Muscle layer of colon (tissue), 2 donors: ENCODE measurements around the gene SRPK2.

Experiments
- H3K27ac ChIP-seq: one replicate; pipeline ENCODE4 v1.7.0; 2013; ENCODE audit warnings: low read depth, mild to moderate bottlenecking, low read length, moderate library complexity
- H3K27me3 ChIP-seq, 2 donors: one replicate each; pipeline ENCODE4 v1.7.0; 2013; ENCODE audit warnings: low read length in 2 of 2, mild to moderate bottlenecking in 2 of 2; ENCODE audit not compliant: insufficient read depth in 2 of 2, control insufficient read depth in 1 of 2
- H3K36me3 ChIP-seq: one replicate; pipeline ENCODE4 v1.7.0; 2013; ENCODE audit warnings: mild to moderate bottlenecking, low read length; ENCODE audit not compliant: insufficient read depth
- H3K4me1 ChIP-seq: one replicate; pipeline ENCODE4 v1.7.0; 2013; ENCODE audit warnings: mild to moderate bottlenecking, low read length; ENCODE audit not compliant: insufficient read depth
- H3K4me3 ChIP-seq, 2 donors: one replicate each; pipeline ENCODE4 v1.7.0; 2013; ENCODE audit warnings: low read length in 2 of 2, low read depth in 1 of 2, mild to moderate bottlenecking in 1 of 2, moderate library complexity in 1 of 2
- H3K9ac ChIP-seq: one replicate; pipeline ENCODE4 v1.7.0; 2013; ENCODE audit warnings: low read length
- H3K9me3 ChIP-seq: one replicate; pipeline ENCODE4 v1.7.0; 2013; ENCODE audit warnings: mild to moderate bottlenecking, low read length
- donor health status: abdominal sarcoma.
- donor health status: Adenocarcinoma of cecum.

SRPK2 gene

DNA sequence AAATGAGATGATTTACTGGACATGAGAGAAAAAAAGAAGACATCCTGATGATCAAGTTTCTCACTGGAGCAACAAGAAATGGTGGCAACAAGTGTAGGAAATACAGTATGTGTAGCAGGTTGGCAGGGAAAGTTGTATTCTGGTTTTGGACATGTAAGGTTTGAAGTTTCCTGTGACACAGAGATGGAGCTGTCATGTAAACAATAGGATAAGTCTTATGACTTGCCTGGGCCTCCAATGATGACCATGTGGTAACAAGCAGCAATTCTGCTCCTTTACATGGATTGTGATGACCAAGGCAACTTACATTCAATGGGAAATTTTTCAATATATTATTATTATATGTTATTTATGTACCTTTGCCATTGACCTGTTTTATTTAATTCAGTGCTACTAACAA is 249.3 kb downstream of the SRPK2 start:
- no peak overlapping the region for H3K9ac ChIP-seq
- H3K27me3 ChIP-seq: no peaks in the 10 kb centered on the region
- no peaks in the 10 kb centered on the region for H3K9me3 ChIP-seq
- no peak overlapping the region for H3K4me3 ChIP-seq
- no peak overlapping the region for H3K27ac ChIP-seq
- H3K36me3 ChIP-seq: peaks cover 40% of the 10 kb centered on the region
- peaks cover 6% of the 10 kb centered on the region for H3K4me1 ChIP-seq

DNA sequence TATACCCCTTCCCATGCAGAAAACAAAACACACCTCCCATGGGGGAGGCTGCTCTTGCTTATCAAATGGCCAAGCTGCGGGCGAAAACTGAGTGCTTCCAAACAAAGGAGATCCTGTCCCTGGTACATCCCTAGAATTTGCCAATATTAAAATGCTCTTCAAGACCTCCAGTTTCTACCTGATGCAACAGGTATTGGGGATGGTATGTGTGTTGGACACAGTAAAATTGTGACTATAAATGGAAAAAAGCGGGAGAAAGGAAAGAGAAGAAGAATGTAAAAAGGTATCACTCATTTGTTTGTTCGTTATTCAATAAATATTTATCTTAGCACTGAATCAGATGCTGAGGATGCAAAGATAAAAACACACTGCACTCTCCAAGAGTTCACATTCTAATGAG is 250.8 kb downstream of the SRPK2 start:
- H3K9me3 ChIP-seq: no peaks in the 10 kb centered on the region
- no peaks in the 10 kb centered on the region for H3K27me3 ChIP-seq
- H3K27ac ChIP-seq: no peak overlapping the region
- H3K4me3 ChIP-seq: no peak overlapping the region
- H3K4me1 ChIP-seq: peaks cover 6% of the 10 kb centered on the region
- no peak overlapping the region for H3K9ac ChIP-seq
- peaks cover 34% of the 10 kb centered on the region for H3K36me3 ChIP-seq

DNA sequence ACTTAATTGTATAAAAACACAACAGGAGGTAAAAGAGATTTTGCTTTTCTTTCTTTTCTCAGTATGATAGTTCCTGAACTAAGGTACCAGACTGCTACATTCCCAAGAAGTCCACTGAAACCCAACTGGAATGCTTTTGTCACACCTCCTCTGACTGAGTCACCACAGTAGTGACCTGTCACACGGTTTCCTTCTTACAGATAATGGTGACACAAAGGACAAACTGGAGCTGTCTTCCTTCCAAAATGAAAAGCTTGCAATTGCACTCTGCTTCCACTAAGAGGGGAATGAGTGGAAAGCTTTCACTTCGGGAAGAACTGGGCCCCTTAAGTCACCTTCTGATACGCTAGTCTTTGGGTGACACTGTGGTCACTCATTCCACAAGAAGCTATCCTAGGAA is 252.5 kb downstream of the SRPK2 start:
- Histone ChIP-seq H3K4me3 (no peak overlapping the region), H3K9ac (no peak overlapping the region), H3K36me3 (peaks cover 35% of the 10 kb centered on the region), H3K9me3 (no peaks in the 10 kb centered on the region), H3K27me3 (no peaks in the 10 kb centered on the region), H3K4me1 (peaks cover 4% of the 10 kb centered on the region), H3K27ac (no peak overlapping the region)

DNA sequence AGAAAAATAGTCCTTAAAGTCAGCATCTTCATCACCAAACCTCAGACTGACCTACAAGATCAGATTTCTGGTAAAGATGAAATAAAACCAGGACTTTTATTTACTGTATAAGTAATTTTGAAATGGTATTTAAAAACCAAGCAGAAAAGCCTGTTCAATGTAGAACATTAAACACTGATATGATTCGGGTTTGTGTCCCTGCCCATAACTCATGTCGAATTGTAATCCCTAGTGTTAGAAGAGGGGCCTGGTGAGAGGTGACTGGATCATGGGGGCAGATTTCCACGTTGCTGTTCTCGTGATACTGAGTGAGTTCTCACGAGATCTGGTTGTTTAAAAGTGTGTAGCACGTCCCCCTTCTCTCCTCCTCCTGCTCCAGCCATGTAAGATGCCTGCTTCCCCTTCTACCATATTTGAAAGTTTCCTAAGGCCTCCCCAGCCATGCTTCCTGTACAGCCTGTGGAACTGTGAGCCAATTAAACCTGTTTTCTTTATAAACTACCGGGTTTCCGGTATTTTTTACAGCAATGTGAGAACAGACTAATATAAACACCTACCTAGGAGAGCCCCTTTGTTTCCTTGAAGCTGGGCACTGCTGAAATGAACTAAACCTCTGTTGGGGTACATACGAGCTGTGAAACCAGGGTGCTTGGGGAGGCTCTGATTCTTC is 254.6 kb downstream of the SRPK2 start:
- H3K4me3 ChIP-seq: no peak overlapping the region
- peaks cover 35% of the 10 kb centered on the region for H3K36me3 ChIP-seq
- H3K27ac ChIP-seq: no peak overlapping the region
- no peaks in the 10 kb centered on the region for H3K4me1 ChIP-seq
- H3K9ac ChIP-seq: no peak overlapping the region
- H3K27me3 ChIP-seq: no peaks in the 10 kb centered on the region
- H3K9me3 ChIP-seq: no peaks in the 10 kb centered on the region

DNA sequence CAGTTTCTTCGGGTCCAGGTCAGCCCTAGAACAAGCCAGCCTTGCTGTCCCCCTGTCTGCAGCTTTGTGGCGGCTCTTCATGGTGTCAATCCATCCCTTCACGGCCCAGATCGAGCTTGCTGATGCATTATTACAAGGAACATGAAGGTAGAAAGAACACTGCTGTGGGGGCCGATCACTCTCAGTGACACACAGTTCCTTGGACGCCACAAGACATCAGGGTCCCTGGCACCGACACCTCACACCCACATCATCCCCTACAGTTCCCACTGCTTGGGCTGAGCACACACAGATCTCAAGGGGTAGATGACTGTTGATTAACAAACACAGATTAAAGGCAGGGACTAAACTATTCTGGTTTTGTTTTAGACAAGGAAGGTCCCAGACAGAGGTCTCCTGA is 255.4 kb downstream of the SRPK2 start:
- H3K36me3 ChIP-seq: peaks cover 35% of the 10 kb centered on the region
- no peak overlapping the region for H3K4me3 ChIP-seq
- no peak overlapping the region for H3K9ac ChIP-seq
- no peak overlapping the region for H3K27ac ChIP-seq
- H3K9me3 ChIP-seq: no peaks in the 10 kb centered on the region
- H3K27me3 ChIP-seq: no peaks in the 10 kb centered on the region
- no peaks in the 10 kb centered on the region for H3K4me1 ChIP-seq

DNA sequence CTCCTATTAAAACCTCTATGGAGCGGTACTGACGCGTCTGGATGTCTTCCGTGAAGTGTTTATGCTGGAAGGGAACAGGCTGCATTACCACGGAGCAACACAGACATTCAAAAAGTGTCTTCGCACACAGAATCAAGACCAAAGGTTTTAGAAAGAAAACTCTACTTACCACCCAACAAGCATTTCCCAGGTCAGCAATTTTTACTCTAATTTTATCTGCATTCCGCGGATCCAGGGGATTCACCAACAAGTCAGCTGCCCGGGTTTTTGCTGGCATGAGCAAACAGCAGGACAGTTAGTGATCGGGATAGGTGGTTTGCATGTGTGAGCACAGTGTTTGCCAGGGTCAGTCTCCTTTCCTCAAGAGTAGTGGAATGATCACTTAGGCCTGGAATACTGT is 255.9 kb downstream of the SRPK2 start:
- no peak overlapping the region for H3K4me3 ChIP-seq
- no peaks in the 10 kb centered on the region for H3K27me3 ChIP-seq
- no peaks in the 10 kb centered on the region for H3K9me3 ChIP-seq
- peaks cover 35% of the 10 kb centered on the region for H3K36me3 ChIP-seq
- H3K27ac ChIP-seq: no peak overlapping the region
- no peaks in the 10 kb centered on the region for H3K4me1 ChIP-seq
- no peak overlapping the region for H3K9ac ChIP-seq

DNA sequence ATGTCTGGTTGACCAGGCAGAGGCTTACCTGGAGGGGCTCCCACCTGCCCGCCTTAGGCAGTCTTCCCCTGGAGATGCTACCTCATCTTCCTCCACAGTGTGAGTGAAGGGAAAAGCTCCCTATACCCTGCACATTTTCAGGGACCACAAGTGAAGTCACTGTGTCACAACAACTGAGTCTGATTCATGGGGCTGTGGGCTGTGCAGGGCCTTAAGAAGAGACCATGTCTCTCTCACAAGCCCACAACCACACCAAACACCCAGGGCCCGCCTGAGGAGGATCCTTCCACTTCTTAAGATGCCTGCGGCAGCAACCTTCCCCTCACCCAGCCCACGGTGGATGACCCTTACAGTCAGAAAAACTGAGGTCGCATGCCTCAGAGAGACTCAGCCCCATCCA is 256.4 kb downstream of the SRPK2 start:
- Histone ChIP-seq H3K27me3 (no peaks in the 10 kb centered on the region), H3K27ac (no peak overlapping the region), H3K36me3 (peaks cover 32% of the 10 kb centered on the region), H3K9ac (no peak overlapping the region), H3K4me1 (no peaks in the 10 kb centered on the region), H3K9me3 (no peaks in the 10 kb centered on the region), H3K4me3 (no peak overlapping the region)

DNA sequence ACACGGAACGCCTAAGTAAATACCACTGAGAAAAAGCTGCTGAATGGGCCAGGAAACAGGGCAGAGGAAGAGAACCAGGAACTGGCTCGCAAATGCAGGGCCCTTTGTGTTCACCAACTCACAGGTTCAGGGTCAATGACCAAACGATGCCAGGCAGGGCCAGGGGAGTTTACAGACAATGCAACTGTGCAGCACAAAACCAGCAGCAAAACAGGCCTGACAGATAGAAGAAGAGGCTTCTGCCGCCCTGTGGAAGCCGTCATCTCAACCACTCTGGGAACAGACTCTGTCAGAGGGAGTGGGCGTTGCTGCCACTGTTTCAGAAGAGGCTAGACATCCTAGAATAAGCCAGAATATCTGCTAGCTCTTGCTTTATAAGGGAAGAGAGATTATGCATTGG is 256.8 kb downstream of the SRPK2 start:
- Histone ChIP-seq H3K36me3 (peaks cover 27% of the 10 kb centered on the region), H3K27ac (no peak overlapping the region), H3K9me3 (no peaks in the 10 kb centered on the region), H3K9ac (no peak overlapping the region), H3K4me1 (no peaks in the 10 kb centered on the region), H3K27me3 (no peaks in the 10 kb centered on the region), H3K4me3 (no peak overlapping the region)

DNA sequence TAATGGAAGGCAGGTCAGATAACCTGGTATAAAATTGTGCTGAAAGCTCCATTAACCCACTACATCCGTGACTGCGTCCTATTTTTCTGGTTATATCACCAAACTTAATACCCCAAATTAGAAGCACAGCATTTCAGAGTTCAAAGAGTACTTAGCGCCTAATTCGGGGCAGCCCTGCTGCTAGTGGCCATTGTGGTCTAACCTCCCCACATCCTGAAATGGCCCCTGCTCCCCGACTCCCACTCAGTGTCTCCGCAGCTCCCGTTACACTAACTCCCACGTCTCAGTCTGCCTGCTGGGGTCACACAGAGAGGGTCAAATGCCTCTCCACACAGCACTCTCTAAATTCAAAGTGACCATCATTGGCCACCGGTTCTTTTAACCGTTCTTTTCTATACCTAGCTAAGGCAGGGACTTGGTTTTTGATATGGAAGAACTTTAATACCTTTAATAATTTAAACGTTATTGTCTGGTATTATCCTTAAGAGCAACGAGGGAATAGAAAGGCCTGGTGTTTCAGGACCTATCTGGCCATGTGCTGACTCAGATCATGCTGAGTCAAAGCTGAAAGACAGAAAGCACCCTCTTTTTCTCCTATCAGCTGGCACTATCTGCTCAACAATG is 257.6 kb downstream of the SRPK2 start:
- H3K4me1 ChIP-seq: no peaks in the 10 kb centered on the region
- H3K27me3 ChIP-seq: no peaks in the 10 kb centered on the region
- H3K9ac ChIP-seq: no peak overlapping the region
- H3K36me3 ChIP-seq: peaks cover 20% of the 10 kb centered on the region
- H3K27ac ChIP-seq: no peak overlapping the region
- no peaks in the 10 kb centered on the region for H3K9me3 ChIP-seq
- no peak overlapping the region for H3K4me3 ChIP-seq

DNA sequence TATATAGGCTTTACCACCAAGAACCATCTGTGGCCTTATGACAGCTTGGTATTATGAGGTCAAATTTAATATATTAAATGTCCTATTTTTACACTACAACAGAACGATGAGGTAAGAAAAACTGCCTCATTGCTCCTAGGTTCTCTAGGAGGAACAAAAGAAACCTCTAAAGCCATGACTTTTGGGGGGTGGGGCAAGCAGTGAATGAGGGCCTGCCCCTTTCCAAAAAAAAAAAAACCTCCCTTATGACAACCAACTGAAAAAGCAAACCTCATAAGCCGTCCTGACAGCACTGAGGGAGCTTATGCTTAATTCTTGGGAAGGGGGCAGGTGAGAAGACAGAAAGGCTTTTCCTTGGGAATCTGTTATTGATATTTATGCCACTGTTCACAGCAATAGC is 258.1 kb downstream of the SRPK2 start:
- peaks cover 25% of the 10 kb centered on the region for H3K36me3 ChIP-seq
- H3K9ac ChIP-seq: no peak overlapping the region
- no peak overlapping the region for H3K4me3 ChIP-seq
- H3K27me3 ChIP-seq: no peaks in the 10 kb centered on the region
- H3K27ac ChIP-seq: no peak overlapping the region
- no peaks in the 10 kb centered on the region for H3K9me3 ChIP-seq
- H3K4me1 ChIP-seq: no peaks in the 10 kb centered on the region

DNA sequence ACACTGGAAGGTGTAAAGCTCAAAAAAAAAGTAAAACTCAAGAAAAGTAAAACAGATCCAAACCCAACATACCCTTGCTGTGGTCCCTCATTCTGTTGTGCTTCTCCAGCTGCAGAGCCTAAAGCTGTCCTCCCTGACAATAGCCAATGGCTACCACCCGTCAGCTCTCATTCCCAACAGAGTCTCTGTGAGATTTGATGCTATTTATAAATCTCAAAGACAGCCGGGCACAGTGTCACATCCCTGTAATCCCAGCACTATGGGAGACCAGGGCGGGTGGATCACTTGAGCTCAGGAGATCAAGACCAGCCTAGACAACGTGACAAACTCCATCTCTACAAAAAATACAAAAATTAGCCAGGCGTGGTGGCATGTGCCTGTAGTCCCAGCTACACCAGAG is 258.7 kb downstream of the SRPK2 start:
- no peak overlapping the region for H3K27ac ChIP-seq
- H3K9ac ChIP-seq: no peak overlapping the region
- H3K27me3 ChIP-seq: no peaks in the 10 kb centered on the region
- H3K4me3 ChIP-seq: no peak overlapping the region
- H3K4me1 ChIP-seq: no peaks in the 10 kb centered on the region
- H3K36me3 ChIP-seq: peaks cover 29% of the 10 kb centered on the region
- no peaks in the 10 kb centered on the region for H3K9me3 ChIP-seq

DNA sequence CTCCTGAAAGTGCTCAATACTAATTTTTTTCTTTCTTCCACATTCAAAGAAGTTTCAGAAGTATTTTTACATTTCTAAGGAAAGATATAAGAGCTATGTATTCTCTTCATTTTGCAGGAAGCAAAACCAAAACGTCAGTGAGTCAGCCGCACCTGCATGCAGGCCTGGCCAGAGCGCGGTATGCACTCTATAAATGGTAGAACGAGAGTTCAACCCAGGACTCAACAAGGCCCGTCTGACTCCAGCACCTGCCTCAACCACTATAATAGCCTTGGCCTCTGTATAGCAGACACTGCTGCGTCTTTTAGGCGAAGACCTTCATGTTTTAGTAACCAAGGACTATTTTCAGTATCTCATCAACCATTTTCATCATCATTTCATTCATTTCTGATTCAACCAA is 261.5 kb downstream of the SRPK2 start:
- H3K4me3 ChIP-seq: no peak overlapping the region
- no peaks in the 10 kb centered on the region for H3K9me3 ChIP-seq
- no peak overlapping the region for H3K9ac ChIP-seq
- H3K27ac ChIP-seq: no peak overlapping the region
- no peaks in the 10 kb centered on the region for H3K4me1 ChIP-seq
- peaks cover 15% of the 10 kb centered on the region for H3K36me3 ChIP-seq
- no peaks in the 10 kb centered on the region for H3K27me3 ChIP-seq
